22Rv1 (cell line): ENCODE results near the gene ABCA7.

Experiments used
- ZFX ChIP-seq: fragments of 450-650 bp; IDR thresholded peaks from 2 replicates; pipeline ENCODE4 v1.6.1; 2017; ENCODE audit warnings: antibody characterized with exemption, borderline replicate concordance
- TF ChIP-seq, protein P1 (sequence below): fragments of 450-650 bp; IDR thresholded peaks from 2 replicates; pipeline ENCODE4 v1.5.1; 2017; ENCODE audit warnings: mild to moderate bottlenecking

- TF ChIP-seq, protein P1, sequence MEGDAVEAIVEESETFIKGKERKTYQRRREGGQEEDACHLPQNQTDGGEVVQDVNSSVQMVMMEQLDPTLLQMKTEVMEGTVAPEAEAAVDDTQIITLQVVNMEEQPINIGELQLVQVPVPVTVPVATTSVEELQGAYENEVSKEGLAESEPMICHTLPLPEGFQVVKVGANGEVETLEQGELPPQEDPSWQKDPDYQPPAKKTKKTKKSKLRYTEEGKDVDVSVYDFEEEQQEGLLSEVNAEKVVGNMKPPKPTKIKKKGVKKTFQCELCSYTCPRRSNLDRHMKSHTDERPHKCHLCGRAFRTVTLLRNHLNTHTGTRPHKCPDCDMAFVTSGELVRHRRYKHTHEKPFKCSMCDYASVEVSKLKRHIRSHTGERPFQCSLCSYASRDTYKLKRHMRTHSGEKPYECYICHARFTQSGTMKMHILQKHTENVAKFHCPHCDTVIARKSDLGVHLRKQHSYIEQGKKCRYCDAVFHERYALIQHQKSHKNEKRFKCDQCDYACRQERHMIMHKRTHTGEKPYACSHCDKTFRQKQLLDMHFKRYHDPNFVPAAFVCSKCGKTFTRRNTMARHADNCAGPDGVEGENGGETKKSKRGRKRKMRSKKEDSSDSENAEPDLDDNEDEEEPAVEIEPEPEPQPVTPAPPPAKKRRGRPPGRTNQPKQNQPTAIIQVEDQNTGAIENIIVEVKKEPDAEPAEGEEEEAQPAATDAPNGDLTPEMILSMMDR: no peak
- TF ChIP-seq ZFX: no peak
These were observed 24.7 kb upstream of the ABCA7 start for GRCh38 chr19:1015061-1015781.
